GM18511 (cell line): Measurements from ENCODE around the gene SLC25A34.

ENCODE experiments used
- ATAC-seq: cut with Tn5 transposase; IDR thresholded peaks from one replicate; pipeline ENCODE4 v1.9.1; 2021; ENCODE audit warnings: mild to moderate bottlenecking, moderate library complexity; ENCODE audit not compliant: unreplicated experiment

The SLC25A34 gene

GRCh38 chr1:15748690-15749398 is 12.8 kb downstream of the SLC25A34 start:
- ATAC-seq = no peak

DNA sequence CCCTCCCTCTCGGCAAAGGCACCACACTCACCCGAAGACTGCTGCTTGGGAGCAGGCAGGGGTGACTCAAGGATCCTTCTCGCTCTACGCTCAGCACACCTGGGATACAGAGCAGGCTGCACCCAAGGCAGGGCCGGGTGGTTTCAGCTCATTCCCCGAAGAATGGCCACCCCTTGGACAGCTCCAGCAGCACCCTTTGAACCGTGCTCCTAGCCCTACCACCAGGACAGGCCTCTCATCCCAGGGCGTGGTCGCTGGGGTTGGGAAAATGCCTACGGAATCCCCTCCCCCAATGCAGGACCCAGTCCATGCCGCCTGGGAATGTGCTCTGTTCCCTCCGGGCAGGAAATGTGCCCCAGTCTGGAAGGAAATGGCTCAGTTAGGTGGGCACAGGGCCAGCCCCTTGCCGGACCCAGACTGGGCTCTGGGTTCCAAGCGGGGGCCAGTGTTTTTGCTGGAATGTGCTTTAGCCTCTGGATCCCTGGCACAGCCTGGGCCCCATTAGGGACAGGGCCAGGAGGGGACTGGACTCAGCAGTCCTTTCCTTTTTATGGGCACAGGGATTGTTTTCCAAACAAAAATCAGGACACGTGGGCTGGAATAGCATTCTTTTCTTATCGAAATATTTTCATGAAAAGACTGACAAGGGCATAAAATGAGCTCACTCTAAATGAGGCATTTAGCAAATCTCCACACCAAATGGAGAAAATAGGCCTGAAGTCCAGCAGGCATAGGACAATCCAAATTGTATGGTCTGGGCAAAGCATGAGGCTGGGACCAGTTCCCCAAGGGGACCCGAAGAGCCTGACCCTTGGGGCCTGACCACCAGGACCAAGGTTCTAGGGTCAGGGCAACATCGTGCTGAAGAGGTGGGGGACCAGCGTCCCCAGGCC is 13.6 kb downstream of the SLC25A34 start:
- ATAC-seq = no peak

GRCh38 chr1:15750924-15751323 is 14.9 kb downstream of the SLC25A34 start:
- no peak for ATAC-seq

GRCh38 chr1:15751717-15752116 is 15.7 kb downstream of the SLC25A34 start:
- ATAC-seq = no peak

- no peak for ATAC-seq
These were observed 17.7 kb downstream of the SLC25A34 start for GRCh38 chr1:15753776-15754175.

GRCh38 chr1:15755021-15755645 is 19.1 kb downstream of the SLC25A34 start:
- no peak for ATAC-seq

DNA sequence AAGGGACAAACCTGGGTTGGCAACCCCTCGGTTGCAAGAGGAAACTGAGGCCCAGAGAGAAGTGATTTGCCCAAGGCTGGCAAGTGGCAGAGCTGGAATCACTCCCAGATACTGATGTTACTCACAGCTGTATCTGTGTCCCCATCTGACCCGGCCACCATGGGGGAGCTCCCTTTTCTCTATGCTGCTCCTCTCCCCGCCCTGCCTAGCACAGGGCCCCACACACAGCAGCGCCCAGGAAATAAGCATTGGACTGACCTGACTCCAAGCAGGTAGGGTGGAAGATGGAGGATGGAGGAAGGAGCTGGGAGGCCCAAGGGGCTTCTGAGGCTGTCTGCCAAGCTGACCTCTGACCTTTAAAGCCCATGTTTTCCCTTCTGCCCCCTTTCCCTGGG is 19.6 kb downstream of the SLC25A34 start:
- ATAC-seq = no peak

GRCh38 chr1:15756143-15757015 is 20.3 kb downstream of the SLC25A34 start:
- no peak for ATAC-seq

DNA sequence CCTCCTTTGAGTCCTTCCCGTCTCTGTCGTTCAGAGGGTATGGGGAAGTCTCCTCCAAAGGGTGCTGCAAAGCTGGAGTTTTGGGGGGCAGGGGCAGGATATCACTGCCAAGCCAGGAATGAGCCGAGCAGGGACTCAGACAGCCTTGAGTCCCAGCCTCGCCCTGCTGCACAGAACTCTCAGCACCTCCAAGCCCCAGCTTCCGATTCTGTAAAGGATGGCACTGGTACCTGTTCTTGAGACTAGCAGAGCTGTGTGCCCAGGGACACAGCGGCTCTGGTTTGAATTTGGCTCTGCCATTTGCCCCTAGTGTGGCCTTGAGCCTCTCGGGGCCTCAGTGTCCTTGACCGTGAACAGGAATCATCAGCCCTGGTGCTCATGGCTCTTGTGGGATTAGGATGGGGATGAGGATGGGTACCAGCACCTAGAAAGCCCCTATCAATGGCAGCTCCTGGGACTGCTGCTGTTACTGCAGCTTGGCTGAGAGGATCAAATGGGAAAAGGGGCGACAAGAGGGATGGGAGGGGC is 21.0 kb downstream of the SLC25A34 start:
- ATAC-seq = no peak

GRCh38 chr1:15757575-15758342 is 21.7 kb downstream of the SLC25A34 start:
- no peak for ATAC-seq

- no peak for ATAC-seq
These were observed 22.4 kb downstream of the SLC25A34 start, which contains the start of gene FBLIM1 for GRCh38 chr1:15758343-15758931. Gene FBLIM1, plus strand, starts transcription at chr1:15758795. Its CDS starts 6,189 bp downstream, at chr1:15764984.

GRCh38 chr1:15758953-15759661 is 23.0 kb downstream of the SLC25A34 start:
- ATAC-seq = no peak

- no peak for ATAC-seq
These were observed 24.6 kb downstream of the SLC25A34 start for GRCh38 chr1:15760520-15761211.

DNA sequence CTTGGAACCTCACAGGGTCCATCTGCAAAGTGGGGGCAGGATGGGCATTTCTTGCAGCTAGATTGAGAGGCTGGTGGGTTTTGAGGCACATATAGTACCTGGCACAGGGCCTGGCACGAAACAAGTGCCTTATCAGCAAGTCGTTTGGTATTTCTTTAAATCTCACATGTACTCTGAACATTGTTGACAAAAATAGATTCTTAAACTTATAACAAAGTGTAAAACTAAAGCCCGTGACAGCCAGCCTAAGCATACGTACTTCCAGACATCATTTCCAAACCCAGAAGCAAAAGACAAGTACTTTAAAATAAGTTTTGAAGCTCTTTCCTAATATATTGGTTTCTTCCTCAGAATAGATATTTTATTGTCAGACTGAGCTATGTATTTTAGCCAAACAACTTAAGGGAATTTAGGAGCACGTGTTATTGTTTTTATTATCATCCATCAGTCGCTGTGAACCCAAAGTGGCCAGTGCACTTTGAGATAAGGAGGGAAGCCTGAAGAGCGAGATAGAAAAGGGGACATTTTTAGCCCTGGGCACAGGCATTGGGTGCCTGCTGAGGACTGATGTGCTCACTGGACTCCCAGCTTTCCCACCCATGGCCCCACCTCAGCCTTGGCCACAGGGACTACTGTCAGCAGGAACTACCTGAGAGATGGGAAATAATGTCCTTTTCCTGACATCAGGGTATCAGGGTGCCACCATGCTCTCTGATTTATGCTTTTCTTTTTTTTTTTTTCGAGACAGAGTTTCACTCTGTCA is 25.5 kb downstream of the SLC25A34 start:
- ATAC-seq = no peak

- no peak for ATAC-seq
These were observed 26.5 kb downstream of the SLC25A34 start for GRCh38 chr1:15762546-15762945.

DNA sequence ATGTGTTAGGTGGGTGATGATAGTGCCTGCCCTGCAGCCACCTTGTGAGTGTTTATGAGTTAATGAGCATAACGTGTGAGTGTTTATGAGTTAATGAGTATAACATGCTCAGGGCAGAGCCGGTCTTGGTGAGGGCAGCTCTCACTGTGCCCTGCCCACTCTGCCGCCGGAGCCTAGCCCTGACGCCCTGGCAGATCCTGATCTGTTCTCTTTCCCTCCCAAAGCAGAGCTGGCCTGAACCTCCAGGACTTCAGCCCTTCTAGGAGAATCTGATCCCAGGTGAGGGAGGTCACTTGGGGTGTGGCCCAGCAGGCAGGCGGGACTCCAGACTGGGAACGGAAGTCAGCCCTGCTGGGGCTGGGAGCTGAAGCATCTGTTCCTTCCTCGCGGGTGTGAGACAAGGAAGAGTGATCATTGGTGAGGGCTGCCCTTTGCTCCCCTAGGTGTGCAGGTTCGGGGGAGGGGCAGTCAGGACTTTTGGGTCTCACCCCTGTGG is 28.3 kb downstream of the SLC25A34 start:
- ATAC-seq = no peak

- ATAC-seq = no peak
These were observed 28.8 kb downstream of the SLC25A34 start for GRCh38 chr1:15764890-15765289.
